Caco-2 (cell line): Measurements from ENCODE around the gene CYB5D1. TPM values are rescaled to one million over a fixed set of nuclear protein-coding genes. Genes with fewer than 3 reads are reported as not detected.

Experiments
- BruUV-seq: library from RNA; stranded (reverse); fragments of 400-500 nt; replicated peaks from 2 replicates; lab custom pipeline; 2021; lab: Mats Ljungman, UMichigan
- CTCF ChIA-PET: fragments of 300-600 bp; sonication (Branson Sonifier 250); formaldehyde crosslinking; loops from one replicate; lab custom pipeline; 2022; ENCODE audit warnings: antibody characterized with exemption; lab: Charles Lee
- POLR2A ChIA-PET: fragments of 300-600 bp; sonication (Branson Sonifier 250); formaldehyde crosslinking; loops from one replicate; lab custom pipeline; 2022; ENCODE audit warnings: antibody characterized with exemption; lab: Charles Lee
- DNase-seq, 2 experiments: peaks; one replicate each; pipeline versions ENCODE4 v3.0.0 to v3.0.0-alpha.2; 2020 to 2022
- H3K27me3 ChIP-seq: replicated peaks from 2 replicates; pipeline ENCODE4 v1.6.0; 2011; ENCODE audit warnings: low read length; ENCODE audit not compliant: control insufficient read depth, insufficient read depth
- H3K36me3 ChIP-seq: 2 replicates; pipeline ENCODE4 v1.5.1; 2011; ENCODE audit warnings: low read length; ENCODE audit not compliant: control insufficient read depth, insufficient read depth
- H3K4me1 ChIP-seq: fragments of 250-450 bp; sonication (Bioruptor Pico); 2 replicates; pipeline ENCODE4 v1.5.1; 2020; ENCODE audit warnings: mild to moderate bottlenecking
- H3K4me3 ChIP-seq: 2 replicates; pipeline ENCODE4 v1.5.1; 2011; ENCODE audit warnings: low read depth, mild to moderate bottlenecking, control low read depth, low read length
- H3K9me3 ChIP-seq: fragments of 250-450 bp; sonication (Bioruptor Pico); 2 replicates; pipeline ENCODE4 v1.5.1; 2020; ENCODE audit warnings: mild to moderate bottlenecking, moderate library complexity
- H3K27ac Mint-ChIP-seq: one replicate; pipeline ENCODE4 v1.8.0; 2022; ENCODE audit warnings: mixed read lengths; ENCODE audit not compliant: unreplicated experiment
- H3K27me3 Mint-ChIP-seq: one replicate; pipeline ENCODE4 v1.8.0; 2022; ENCODE audit warnings: mixed read lengths; ENCODE audit not compliant: insufficient read depth, unreplicated experiment
- H3K36me3 Mint-ChIP-seq: one replicate; pipeline ENCODE4 v1.8.0; 2022; ENCODE audit warnings: mild to moderate bottlenecking, mixed read lengths; ENCODE audit not compliant: insufficient read depth, unreplicated experiment
- H3K4me1 Mint-ChIP-seq: one replicate; pipeline ENCODE4 v1.8.0; 2022; ENCODE audit warnings: low read depth, mixed read lengths; ENCODE audit not compliant: unreplicated experiment
- H3K4me3 Mint-ChIP-seq: one replicate; pipeline ENCODE4 v1.8.0; 2022; ENCODE audit warnings: mild to moderate bottlenecking, moderate library complexity, mixed read lengths; ENCODE audit not compliant: unreplicated experiment
- H3K9me3 Mint-ChIP-seq: one replicate; pipeline ENCODE4 v1.8.0; 2022; ENCODE audit warnings: mixed read lengths; ENCODE audit not compliant: unreplicated experiment
- intact Hi-C: fragments of 100-400 bp; cut with micrococcal nuclease; formaldehyde crosslinking; loops from one replicate; pipeline ENCODE4 v1.10.0; 2022; ENCODE audit not compliant: unreplicated experiment
- total RNA-seq: library from RNA; stranded (reverse); gene quantifications from 2 replicates; pipeline ENCODE4 v1.2.3, GENCODE V29; 2022
- TF ChIP-seq, protein P1 (sequence below), 2 experiments: fragments of 200-600 bp in 1 of 2; IDR thresholded peaks; 1 replicate in 1 of 2; 2 replicates in 1 of 2; pipeline versions ENCODE4 v1.5.1 to v1.8.0; 2011 to 2022; ENCODE audit warnings: antibody characterized with exemption in 1 of 2, control low read depth in 1 of 2, inconsistent platforms in 1 of 2, low read depth in 1 of 2, low read length in 1 of 2, mild to moderate bottlenecking in 1 of 2, moderate library complexity in 1 of 2; ENCODE audit not compliant: insufficient read depth in 1 of 2, severe bottlenecking in 1 of 2, unreplicated experiment in 1 of 2

CYB5D1 gene
- total RNA-seq, 1 experiment from 2014 or later = 6.1 TPM

DNA sequence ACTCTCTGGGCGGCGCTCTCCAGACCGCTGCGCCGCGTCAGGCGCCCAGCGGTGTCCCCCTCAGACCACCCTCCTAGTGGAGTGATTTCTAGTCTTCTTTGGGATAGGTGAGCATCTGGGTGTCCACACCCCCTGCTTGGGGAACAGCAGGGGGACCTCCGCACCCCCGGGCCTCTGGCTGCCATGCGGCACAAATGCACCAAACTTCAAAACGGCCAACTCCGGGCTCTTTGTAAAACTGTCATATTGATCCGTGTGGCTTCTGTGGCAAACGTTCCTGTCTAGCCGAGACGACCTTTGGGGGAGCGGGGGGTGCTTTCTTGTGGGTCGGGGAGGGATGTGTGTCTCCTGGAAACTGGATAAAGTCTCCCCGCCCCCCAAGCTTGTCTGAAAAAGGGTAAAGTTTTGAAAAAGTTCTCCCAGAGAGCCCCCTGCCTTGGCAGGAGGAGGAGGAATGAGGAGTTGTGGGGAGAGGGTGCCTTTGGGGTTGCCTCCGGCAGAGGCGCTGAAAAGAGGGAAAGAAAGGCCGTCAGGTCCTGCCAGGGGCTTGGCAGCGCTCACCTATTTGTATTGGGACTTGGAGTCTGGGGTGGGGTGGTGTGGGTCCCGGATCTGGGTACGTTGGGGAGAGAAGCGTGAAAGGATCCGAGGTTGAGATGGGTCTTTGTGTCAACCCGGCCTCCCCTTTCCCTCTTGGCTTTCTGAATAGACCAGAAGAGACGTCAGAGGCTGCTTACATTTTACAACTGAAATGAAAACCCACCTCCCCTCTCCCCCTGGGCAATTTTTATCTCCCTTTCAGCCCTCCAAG lies 28.6 kb downstream of the CYB5D1 start:
- BruUV-seq = no TSS peak
- Histone ChIP-seq H3K4me3 (peak overlapping the region; percentile 72), H3K9me3 (no peaks in the 10 kb centered on the region), H3K27me3 (no peaks in the 10 kb centered on the region), H3K4me1 (no peaks in the 10 kb centered on the region; the same call in 1 of the 2 replicates), H3K36me3 (no peaks in the 10 kb centered on the region)
- TF ChIP-seq, protein P1, sequence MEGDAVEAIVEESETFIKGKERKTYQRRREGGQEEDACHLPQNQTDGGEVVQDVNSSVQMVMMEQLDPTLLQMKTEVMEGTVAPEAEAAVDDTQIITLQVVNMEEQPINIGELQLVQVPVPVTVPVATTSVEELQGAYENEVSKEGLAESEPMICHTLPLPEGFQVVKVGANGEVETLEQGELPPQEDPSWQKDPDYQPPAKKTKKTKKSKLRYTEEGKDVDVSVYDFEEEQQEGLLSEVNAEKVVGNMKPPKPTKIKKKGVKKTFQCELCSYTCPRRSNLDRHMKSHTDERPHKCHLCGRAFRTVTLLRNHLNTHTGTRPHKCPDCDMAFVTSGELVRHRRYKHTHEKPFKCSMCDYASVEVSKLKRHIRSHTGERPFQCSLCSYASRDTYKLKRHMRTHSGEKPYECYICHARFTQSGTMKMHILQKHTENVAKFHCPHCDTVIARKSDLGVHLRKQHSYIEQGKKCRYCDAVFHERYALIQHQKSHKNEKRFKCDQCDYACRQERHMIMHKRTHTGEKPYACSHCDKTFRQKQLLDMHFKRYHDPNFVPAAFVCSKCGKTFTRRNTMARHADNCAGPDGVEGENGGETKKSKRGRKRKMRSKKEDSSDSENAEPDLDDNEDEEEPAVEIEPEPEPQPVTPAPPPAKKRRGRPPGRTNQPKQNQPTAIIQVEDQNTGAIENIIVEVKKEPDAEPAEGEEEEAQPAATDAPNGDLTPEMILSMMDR (IDR thresholded peaks at IDR 0.05; ENCODE audit: insufficient read depth in 1 of 2, low read depth in 1 of 2, low read length in 1 of 2, severe bottlenecking in 1 of 2, unreplicated experiment in 1 of 2) = no peak
- H3K4me1 Mint-ChIP-seq = no peaks in the 10 kb centered on the region
- no peaks in the 10 kb centered on the region for H3K27me3 Mint-ChIP-seq
- H3K9me3 Mint-ChIP-seq = no peaks in the 10 kb centered on the region
- CTCF ChIA-PET = interaction anchor here (1.5 kb wide), 1 partner anchor 29 kb away, joined by 7 read pairs; the partner anchor contains the start of gene NAA38
- intact Hi-C loops = no loop called here
- no peak overlapping the region for H3K4me3 Mint-ChIP-seq
- H3K36me3 Mint-ChIP-seq = peaks cover 6% of the 10 kb centered on the region
- POLR2A ChIA-PET = no interaction called here
- DNase-seq = peak in 1 of 2 experiments; percentile 18
- H3K27ac Mint-ChIP-seq = no peak overlapping the region

DNA sequence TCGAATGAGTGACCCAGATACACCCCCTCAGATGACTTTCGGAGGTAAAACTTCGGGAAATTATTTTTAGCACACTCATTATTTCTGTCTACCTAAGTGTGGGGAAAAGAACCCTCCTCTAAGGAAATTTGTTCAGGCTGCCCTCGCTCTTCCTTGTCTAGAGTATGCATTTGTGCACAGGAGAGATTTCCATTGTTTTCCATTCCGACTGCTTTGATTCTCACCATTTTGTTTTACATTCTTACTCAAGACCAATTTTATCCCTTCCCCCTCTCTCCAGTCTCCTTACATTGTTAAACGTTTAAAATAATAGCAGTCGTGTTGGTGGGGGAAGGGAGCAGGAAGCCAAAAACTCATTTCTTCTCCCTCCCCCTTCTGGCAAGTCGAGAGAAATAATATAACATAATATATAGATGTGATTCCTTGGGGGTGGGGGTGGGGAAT lies 29.3 kb downstream of the CYB5D1 start:
- POLR2A ChIA-PET = no interaction called here
- CTCF ChIA-PET = no interaction called here

DNA sequence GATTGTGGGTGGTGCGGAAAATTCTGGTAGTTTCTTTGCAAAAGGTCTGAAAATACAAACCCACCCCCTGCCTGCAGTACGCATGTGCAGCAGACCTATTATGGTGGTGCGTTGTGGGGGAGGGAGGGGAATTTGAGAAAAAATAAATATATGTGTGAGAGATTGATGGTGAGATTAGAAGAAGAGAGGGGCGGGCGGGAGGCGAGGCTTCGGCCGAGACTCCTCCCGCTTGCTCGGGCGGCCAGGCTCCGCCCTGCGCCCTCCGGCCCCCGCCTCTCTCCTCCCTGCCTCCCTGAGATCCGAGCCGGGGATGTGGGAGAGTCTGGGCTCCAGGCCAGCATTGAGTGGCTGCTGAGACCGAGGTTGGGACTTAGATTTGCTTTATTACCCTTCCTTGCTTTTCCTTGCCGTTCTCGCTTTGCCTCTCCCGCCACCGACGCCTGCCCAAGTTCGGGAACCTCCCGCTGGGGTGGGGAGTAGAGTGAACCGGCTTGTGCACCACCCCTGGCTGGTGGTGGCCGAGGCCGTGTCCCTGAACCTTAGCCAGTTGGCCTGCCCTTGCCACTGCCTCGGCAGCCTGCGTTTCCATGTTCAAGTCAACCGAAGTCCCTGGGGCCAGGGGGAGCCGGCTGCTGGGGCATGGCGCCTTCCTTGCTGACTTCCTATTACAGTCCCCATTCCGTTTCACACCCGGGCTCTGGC lies 29.8 kb downstream of the CYB5D1 start:
- no peaks in the 10 kb centered on the region for H3K4me1 Mint-ChIP-seq
- H3K36me3 Mint-ChIP-seq = peaks cover 6% of the 10 kb centered on the region
- no peak overlapping the region for H3K27ac Mint-ChIP-seq
- ChIA-PET CTCF (no interaction called here), POLR2A (no interaction called here)
- peak overlapping the region; percentile 52 for H3K4me3 ChIP-seq
- H3K4me3 Mint-ChIP-seq = no peak overlapping the region
- H3K27me3 Mint-ChIP-seq = no peaks in the 10 kb centered on the region
- no peaks in the 10 kb centered on the region for H3K27me3 ChIP-seq
- TSS peak; percentile 31 for BruUV-seq
- intact Hi-C loops = loop anchor here (2.0 kb wide), 1 partner anchor 25 kb away; no protein-coding TSS in a partner anchor
- H3K4me1 ChIP-seq = no peaks in the 10 kb centered on the region; the same call in 1 of the 2 replicates
- TF ChIP-seq, protein P1 (IDR thresholded peaks at IDR 0.05; ENCODE audit: insufficient read depth in 1 of 2, low read depth in 1 of 2, low read length in 1 of 2, severe bottlenecking in 1 of 2, unreplicated experiment in 1 of 2) = no peak
- no peaks in the 10 kb centered on the region for H3K9me3 Mint-ChIP-seq
- no peaks in the 10 kb centered on the region for H3K36me3 ChIP-seq
- H3K9me3 ChIP-seq = no peaks in the 10 kb centered on the region
- DNase-seq = peak; percentile 70 to 73

More for the DNA sequence above, 29.3 kb downstream of the CYB5D1 start:
- DNase-seq = no peak
- Histone ChIP-seq H3K36me3 (no peaks in the 10 kb centered on the region), H3K9me3 (no peaks in the 10 kb centered on the region), H3K4me1 (no peaks in the 10 kb centered on the region; the same call in 1 of the 2 replicates), H3K27me3 (no peaks in the 10 kb centered on the region), H3K4me3 (peak overlapping the region; percentile 72)
- no peaks in the 10 kb centered on the region for H3K27me3 Mint-ChIP-seq
- no peaks in the 10 kb centered on the region for H3K4me1 Mint-ChIP-seq
- H3K4me3 Mint-ChIP-seq = no peak overlapping the region
- BruUV-seq = TSS peak; percentile 38
- intact Hi-C loops = no loop called here
- TF ChIP-seq, protein P1 (IDR thresholded peaks at IDR 0.05; ENCODE audit: insufficient read depth in 1 of 2, low read depth in 1 of 2, low read length in 1 of 2, severe bottlenecking in 1 of 2, unreplicated experiment in 1 of 2) = no peak
- no peaks in the 10 kb centered on the region for H3K9me3 Mint-ChIP-seq
- H3K36me3 Mint-ChIP-seq = peaks cover 6% of the 10 kb centered on the region
- no peak overlapping the region for H3K27ac Mint-ChIP-seq
